Tibial nerve (tissue), 4 donors: ENCODE data around the gene NUP98. TPM values are rescaled to one million over a fixed set of nuclear protein-coding genes. Genes with fewer than 3 reads are reported as not detected.
"Not testable (repeated sequence)": the region's sequence is repeated elsewhere in the genome, so short reads cannot be mapped to it uniquely, and the experiment has no call there.

ENCODE experiments used
- DNase-seq, 2 donors: peaks; one replicate each; pipeline ENCODE4 v3.0.0-alpha.2; 2019; ENCODE audit warnings: low spot score in 2 of 2
- H3K27ac ChIP-seq, 4 donors: fragments of 200-600 bp; sonication (generic) in 3 of 4; one replicate each; pipeline ENCODE4 v1.5.1; 2017 to 2019; ENCODE audit warnings: mild to moderate bottlenecking in 1 of 4
- H3K27me3 ChIP-seq, 2 donors: fragments of 200-600 bp; sonication (generic) in 1 of 2; one replicate each; pipeline versions ENCODE4 v1.5.1 to v1.6.0; 2017 to 2019
- H3K36me3 ChIP-seq, 3 donors: fragments of 200-600 bp; sonication (generic); one replicate each; pipeline ENCODE4 v1.5.1; 2018 to 2019
- H3K4me1 ChIP-seq, 4 donors: fragments of 200-600 bp; sonication (generic) in 3 of 4; one replicate each; pipeline ENCODE4 v1.5.1; 2017 to 2019
- H3K4me3 ChIP-seq, 4 donors: fragments of 200-600 bp; sonication (generic) in 3 of 4; one replicate each; pipeline ENCODE4 v1.5.1; 2017 to 2019; ENCODE audit warnings: mild to moderate bottlenecking in 1 of 4, moderate library complexity in 1 of 4
- H3K9me3 ChIP-seq, 4 donors: fragments of 200-600 bp; sonication (generic) in 3 of 4; one replicate each; pipeline ENCODE4 v1.5.1; 2017 to 2019
- CTCF ChIP-seq, 5 experiments: fragments of 200-600 bp in 3 of 5; fragments of 450-650 bp in 2 of 5; sonication (generic) in 3 of 5; IDR thresholded peaks; one replicate each; pipeline ENCODE4 v1.5.1; 2016 to 2019; ENCODE audit warnings: antibody characterized with exemption in 5 of 5, mild to moderate bottlenecking in 3 of 5, moderate library complexity in 2 of 5
- EP300 ChIP-seq, 2 donors: sonication (generic); formaldehyde crosslinking; IDR thresholded peaks; one replicate each; pipeline ENCODE4 v1.6.1; 2017; ENCODE audit warnings: antibody characterized with exemption in 2 of 2, mild to moderate bottlenecking in 1 of 2
- POLR2A ChIP-seq, 2 donors: fragments of 450-650 bp; IDR thresholded peaks; one replicate each; pipeline ENCODE4 v1.6.1; 2017; ENCODE audit warnings: antibody characterized with exemption in 2 of 2, mild to moderate bottlenecking in 2 of 2, moderate library complexity in 2 of 2
- WGBS, 2 donors: methylation state at CpG; one replicate each; pipeline ENCODE4 v1.1.5; 2018; 5-methylcytosine and 5-hydroxymethylcytosine counted together
- total RNA-seq, 4 donors: library from RNA; depleted of rRNA; stranded (reverse); fragments of >200 nt; gene quantifications; one replicate each; pipeline ENCODE4 v1.1.0, GENCODE V29; 2016

NUP98 gene
- total RNA-seq, 4 donors from 2014 or later, result 75.3 to 193 (median 115) TPM

GRCh38 chr11:3662856-3663255 is 134.5 kb downstream of the NUP98 start:
- Histone ChIP-seq H3K36me3 (peaks cover 0 to 43% (median 0%) of the 10 kb centered on the region in 3 donors), H3K27ac (no peak overlapping the region), H3K27me3 (no peaks in the 10 kb centered on the region), H3K9me3 (no peaks in the 10 kb centered on the region), H3K4me3 (no peak overlapping the region), H3K4me1 (peaks cover 0 to 6% (median 0%) of the 10 kb centered on the region in 4 donors)
- no peak for DNase-seq
- TF ChIP-seq EP300 (IDR thresholded peaks at IDR 0.05) (no peak), POLR2A (IDR thresholded peaks at IDR 0.05) (no peak), CTCF (IDR thresholded peaks at IDR 0.05) (no peak)

- no peak overlapping the region for H3K4me3 ChIP-seq
- H3K36me3 ChIP-seq, result peaks cover 0 to 24% (median 0%) of the 10 kb centered on the region in 3 donors
- WGBS, 2 donors, result 90 to 100% methylated on average over 2 of the region's 2 CpGs
- no peak for TF ChIP-seq CTCF (IDR thresholded peaks at IDR 0.05)
- TF ChIP-seq EP300 (IDR thresholded peaks at IDR 0.05), result no peak
- no peak for TF ChIP-seq POLR2A (IDR thresholded peaks at IDR 0.05)
- H3K4me1 ChIP-seq, result peaks cover 0 to 4% (median 0%) of the 10 kb centered on the region in 4 donors
- no peak overlapping the region for H3K27ac ChIP-seq
- no peak for DNase-seq
- H3K27me3 ChIP-seq, result no peaks in the 10 kb centered on the region
- no peaks in the 10 kb centered on the region for H3K9me3 ChIP-seq
Observed at GRCh38 chr11:3660960-3661359, 136.4 kb downstream of the NUP98 start.

- H3K9me3 ChIP-seq, result no peaks in the 10 kb centered on the region
- WGBS, 2 donors, result 92 to 93% methylated on average over 23 to 33 of the region's 33 CpGs
- TF ChIP-seq POLR2A (IDR thresholded peaks at IDR 0.05) (no peak), CTCF (IDR thresholded peaks at IDR 0.05) (no peak), EP300 (IDR thresholded peaks at IDR 0.05) (no peak)
- H3K36me3 ChIP-seq, result peaks cover 0 to 13% (median 0%) of the 10 kb centered on the region in 3 donors
- H3K4me1 ChIP-seq, result no peaks in the 10 kb centered on the region
- H3K27me3 ChIP-seq, result no peaks in the 10 kb centered on the region
- H3K27ac ChIP-seq, result no peak overlapping the region
- H3K4me3 ChIP-seq, result no peak overlapping the region
- DNase-seq, result no peak
Observed at GRCh38 chr11:3659595-3660515, 137.5 kb downstream of the NUP98 start.

- Histone ChIP-seq H3K9me3 (no peaks in the 10 kb centered on the region), H3K36me3 (no peaks in the 10 kb centered on the region), H3K27ac (no peak overlapping the region), H3K4me1 (no peaks in the 10 kb centered on the region), H3K27me3 (no peaks in the 10 kb centered on the region), H3K4me3 (no peak overlapping the region)
- DNase-seq, result no peak
- WGBS, 2 donors, result 81 to 92% methylated on average over 7 to 8 of the region's 8 CpGs
- TF ChIP-seq POLR2A (IDR thresholded peaks at IDR 0.05) (no peak), CTCF (IDR thresholded peaks at IDR 0.05) (no peak), EP300 (IDR thresholded peaks at IDR 0.05) (no peak)
Observed at GRCh38 chr11:3658252-3658651, 139.1 kb downstream of the NUP98 start.

GRCh38 chr11:3657331-3657730 is 140.0 kb downstream of the NUP98 start:
- H3K4me3 ChIP-seq, H3K27ac ChIP-seq, H3K9me3 ChIP-seq, H3K27me3 ChIP-seq, H3K4me1 ChIP-seq, DNase-seq, H3K36me3 ChIP-seq: not testable (repeated sequence)
- 85 to 86% methylated on average over 5 of the region's 5 CpGs for WGBS, 2 donors
